ENCODE data around the gene APOBEC3F. TPM values are rescaled to one million over a fixed set of nuclear protein-coding genes. Genes with fewer than 3 reads are reported as not detected.

The APOBEC3F gene
- total RNA-seq, 1 experiment from 2014 or later: 8.9 TPM

GRCh38 chr22:39084666-39085065 is 44.0 kb downstream of the APOBEC3F start:
- Histone ChIP-seq H3K18ac (ENCODE audit: insufficient read length, low read depth, low read length) (no peak overlapping the region), H3K9ac (ENCODE audit: extremely low read depth, insufficient read length, low read length) (no peak overlapping the region), H2AFZ (ENCODE audit: low read length) (no peak overlapping the region), H2BK5ac (ENCODE audit: insufficient read length, low read length) (no peak overlapping the region), H3K23ac (ENCODE audit: insufficient read length, low read depth, low read length) (no peak overlapping the region), H3K23me2 (ENCODE audit: insufficient read length, low read depth, low read length, poor library complexity, severe bottlenecking) (no peaks in the 10 kb centered on the region), H3K79me2 (ENCODE audit: insufficient read depth, low read length) (no peaks in the 10 kb centered on the region), H2AK5ac (ENCODE audit: insufficient read length, low read length) (no peak overlapping the region), H2BK15ac (ENCODE audit: low read depth, low read length) (no peak overlapping the region), H4K20me1 (ENCODE audit: control insufficient read depth, insufficient read depth, insufficient read length) (no peaks in the 10 kb centered on the region), H3K4me1 (ENCODE audit: insufficient read depth, low read length) (peaks cover 4% of the 10 kb centered on the region; the same call in 1 of the 2 replicates), H3K4me2 (ENCODE audit: insufficient read depth, insufficient read length, low read length) (no peak overlapping the region), H3K9me3 (ENCODE audit: control insufficient read depth, low read depth, low read length) (no peaks in the 10 kb centered on the region), H4K8ac (replicated peaks; ENCODE audit: insufficient read length, low read depth, low read length) (no peak overlapping the region), H4K91ac (ENCODE audit: insufficient read length, low read depth, low read length) (no peak overlapping the region), H3K56ac (ENCODE audit: insufficient read length, low read depth, low read length) (no peak overlapping the region), H3K79me1 (ENCODE audit: insufficient read depth, low read depth, low read length, poor library complexity, severe bottlenecking) (no peaks in the 10 kb centered on the region), H3T11ph (ENCODE audit: low read length) (no peak overlapping the region), H3K27ac (ENCODE audit: insufficient read length, low read depth, low read length) (no peak overlapping the region), H3K14ac (ENCODE audit: insufficient read depth, low read length) (no peak overlapping the region), H2BK20ac (ENCODE audit: low read depth, low read length, poor library complexity, severe bottlenecking) (no peak overlapping the region), H4K5ac (ENCODE audit: insufficient read length, low read depth, low read length) (no peak overlapping the region), H2BK120ac (ENCODE audit: low read depth, low read length, poor library complexity, severe bottlenecking) (no peak overlapping the region), H2BK12ac (ENCODE audit: insufficient read length, low read depth, low read length) (no peak overlapping the region), H3K27me3 (ENCODE audit: insufficient read depth, low read length) (no peaks in the 10 kb centered on the region), H3K4ac (ENCODE audit: low read depth, low read length) (no peak overlapping the region)
- H3K27me3 Mint-ChIP-seq (ENCODE audit: low read depth): no peaks in the 10 kb centered on the region; the same call in 1 of the 2 replicates
- WGBS (ENCODE audit: extremely low coverage, insufficient read length, low lambda C conversion rate): no CpG with 5 or more reads among the region's 8 CpGs
- no peak for DNase-seq
- peaks cover 8 to 32% of the 10 kb centered on the region in 2 experiments for H3K4me1 Mint-ChIP-seq
- no peaks in the 10 kb centered on the region; a peak in 1 of 5 replicates for H3K9me3 Mint-ChIP-seq
- no peak overlapping the region for H3K27ac Mint-ChIP-seq
- H3K36me3 Mint-ChIP-seq (ENCODE audit: insufficient read depth in 1 of 3, low read depth in 3 of 3): no peaks in the 10 kb centered on the region
- no peak for TF ChIP-seq CTCF (conservative IDR thresholded peaks at IDR 0.05)
- no peak overlapping the region for H3K4me3 Mint-ChIP-seq

Measured in H9 (cell line).